Heart left ventricle (tissue), 13 donors: ENCODE measurements around the gene BORCS5.

Experiments
- CTCF ChIP-seq, 12 donors: fragments of 200-600 bp; sonication (generic) in 4 of 12; IDR thresholded peaks; one replicate each; pipeline versions ENCODE4 v1.5.0 to v1.8.0; 2018 to 2022; ENCODE audit warnings: antibody characterized with exemption in 12 of 12, mild to moderate bottlenecking in 5 of 12
- POLR2A ChIP-seq, 2 donors: fragments of 450-650 bp; IDR thresholded peaks; one replicate each; pipeline ENCODE4 v1.6.1; 2017; ENCODE audit warnings: antibody characterized with exemption in 2 of 2, mild to moderate bottlenecking in 2 of 2, moderate library complexity in 2 of 2
- donor health status: ischemic (EF 13 %, LVEDD 7.1; RV severe dilation, severe dysfunction).
- donor health status: DM: no; HTN: yes; CAD: no.
- donor health status: DM: no; HTN: no; CAD: no.
- donor health status: ischemic (EF 25% LVEDD 6.9; RV normal size, moderate dysfunction).
- donor health status: ischemic (EF 25% LVEDD 5.7; RV mildly dilated, moderate dysfunction).
- donor health status: ischemic (EF 35%, LVEDD 5.7; RV mildly dilated, moderate dysfunction).
- donor health status: nonischemic (EF 11% LVEDD 7.7; RV severe dilation, severe dysfunction).
- donor health status: DM: yes; HTN: yes; CAD: no.
- donor health status: PGD.
- donor health status: ischemic (EF 29% LVEDD 5.4; RV normal size, mild dysfunction).
- donor health status: nonischemic (EF 23%, LVEDD 6.1; RV moderate dilation, normal function).

- TF ChIP-seq CTCF (IDR thresholded peaks at IDR 0.05) (peak; percentile 63 to 85 (median 76)), POLR2A (IDR thresholded peaks at IDR 0.05) (no peak)
Observed at GRCh38 chr12:12376646-12377448, 20.0 kb downstream of the BORCS5 start.
